K562 (cell line): ENCODE data around the gene CENPO. TPM values are rescaled to one million over a fixed set of nuclear protein-coding genes. Genes with fewer than 3 reads are reported as not detected.

Source experiments
- BHLHE40 ChIP-seq: IDR thresholded peaks from 2 replicates; pipeline ENCODE4 v1.6.1; 2011; ENCODE audit warnings: low read length, improper control_type of control experiment
- COPS2 ChIP-seq: fragments of 450-650 bp; conservative IDR thresholded peaks from 2 replicates; pipeline ENCODE4 v1.6.1; 2016; ENCODE audit warnings: mild to moderate bottlenecking, moderate library complexity
- DLX4 ChIP-seq: fragments of 250-450 bp; sonication (Bioruptor Pico); IDR thresholded peaks from 2 replicates; pipeline ENCODE4 v1.6.1; 2021; ENCODE audit warnings: mild to moderate bottlenecking
- FOXP4 ChIP-seq: sonication (generic); formaldehyde crosslinking; IDR thresholded peaks from 2 replicates; pipeline ENCODE4 v1.8.0; 2022; ENCODE audit warnings: mild to moderate bottlenecking, missing genetic modification reagents, borderline replicate concordance
- ID3 ChIP-seq, 2 experiments: fragments of 250-450 bp in 1 of 2; fragments of 450-650 bp in 1 of 2; sonication (Bioruptor Pico) in 1 of 2; IDR thresholded peaks; 2 replicates each; pipeline versions ENCODE4 v1.6.1 to v1.8.0; 2016 to 2021; ENCODE audit warnings: mild to moderate bottlenecking in 2 of 2, moderate library complexity in 2 of 2, missing compliant biosample characterization in 1 of 2, missing genetic modification characterization in 1 of 2
- JUNB ChIP-seq: fragments of 450-650 bp; formaldehyde crosslinking; conservative IDR thresholded peaks from 2 replicates; pipeline ENCODE4 v1.4.0; 2020; ENCODE audit warnings: mild to moderate bottlenecking
- MXI1 ChIP-seq: IDR thresholded peaks from 2 replicates; pipeline ENCODE4 v1.6.1; 2011; ENCODE audit warnings: low read depth, mild to moderate bottlenecking, improper control_type of control experiment, low read length
- NCOA2 ChIP-seq, 2 experiments: fragments of 450-650 bp; IDR thresholded peaks; 2 replicates each; pipeline ENCODE4 v1.6.1; 2018; ENCODE audit warnings: mild to moderate bottlenecking in 2 of 2, moderate library complexity in 1 of 2; ENCODE audit not compliant: partially characterized antibody in 2 of 2
- NCOA4 ChIP-seq: fragments of 450-650 bp; IDR thresholded peaks from 2 replicates; pipeline ENCODE4 v1.6.1; 2018; ENCODE audit warnings: mild to moderate bottlenecking; ENCODE audit not compliant: partially characterized antibody
- PML ChIP-seq: IDR thresholded peaks from 2 replicates; pipeline ENCODE4 v1.6.1; 2012; ENCODE audit warnings: low read length, inconsistent platforms
- PPARD ChIP-seq: fragments of 250-450 bp; sonication (Bioruptor Pico); IDR thresholded peaks from 2 replicates; pipeline ENCODE4 v1.8.0; 2022; ENCODE audit warnings: inconsistent platforms, mild to moderate bottlenecking, moderate library complexity
- PRPF4 ChIP-seq: fragments of 200-400 bp; formaldehyde crosslinking; IDR thresholded peaks from one replicate; pipeline ENCODE4 v1.6.1; 2017; ENCODE audit warnings: low read length, low read depth, mild to moderate bottlenecking; ENCODE audit not compliant: insufficient read depth, poor library complexity, severe bottlenecking
- SMAD1 ChIP-seq: fragments of 150-350 bp; IDR thresholded peaks from 2 replicates; pipeline ENCODE4 v1.6.1; 2014; ENCODE audit warnings: low read length, low read depth; ENCODE audit not compliant: partially characterized antibody
- ZBTB17 ChIP-seq: fragments of 450-650 bp; formaldehyde crosslinking; IDR thresholded peaks from 2 replicates; pipeline ENCODE4 v1.4.0; 2020; ENCODE audit warnings: mild to moderate bottlenecking
- ZNF3 ChIP-seq: fragments of 250-450 bp; sonication (Bioruptor Pico); IDR thresholded peaks from 2 replicates; pipeline ENCODE4 v1.5.0; 2021; ENCODE audit warnings: mild to moderate bottlenecking, moderate library complexity
- polyA plus RNA-seq, 8 experiments: library from polyadenylated mRNA; depleted of rRNA in 4 of 8; stranded (reverse) in 5 of 8; unstranded in 3 of 8; fragments of >200 nt; fragmentation: Nextera tagmentation in 2 of 8; fragmentation: Illumina TruSeq in 1 of 8; extraction: Ambion mirVana in 2 of 8; extraction: Trizol in 1 of 8; gene quantifications; 2 replicates each; pipeline versions ENCODE4 v1.2.1 to v1.2.3, GENCODE V29; 2011 to 2014; ENCODE audit warnings: inconsistent platforms in 1 of 8, missing spikeins in 1 of 8
- total RNA-seq, 7 experiments: library from RNA; depleted of rRNA in 6 of 7; stranded (reverse); fragments of >200 nt in 6 of 7; fragmentation: Illumina TruSeq in 2 of 7; extraction: Trizol in 2 of 7; gene quantifications; 2 replicates each; pipeline versions ENCODE4 v1.2.1 to v1.2.3, GENCODE V29; 2011 to 2021; ENCODE audit warnings: low replicate concordance in 1 of 7

Gene CENPO
- total and polyA plus RNA-seq, 9 of the 15 experiments (the other 6 are each of a cell fraction or from before 2014, with no cell fraction given): 30.6 to 59.4 (median 38.9) TPM

GRCh38 chr2:24792874-24793760 is at the start of gene CENPO, which contains the start of gene PTRHD1 (continued):
- TF ChIP-seq BHLHE40: 0 out of 2 replicates have a peak, but pooled peaks have one; percentile 11
- no peak for TF ChIP-seq NCOA2 (IDR thresholded peaks at IDR 0.05; ENCODE audit: partially characterized antibody in 2 of 2)
- peak; percentile 48 for TF ChIP-seq SMAD1
- peak; percentile 60 for TF ChIP-seq PML
- TF ChIP-seq JUNB (CRISPR knock-in tag): no peak
- TF ChIP-seq DLX4 (CRISPR knock-in tag): no peak
- no peak for TF ChIP-seq NCOA4
- TF ChIP-seq ID3 (CRISPR knock-in tag; IDR thresholded peaks at IDR 0.05): no peak
- TF ChIP-seq ID3 (tag; IDR thresholded peaks at IDR 0.05): peak; percentile 50; the same call in 1 of the 2 replicates
- 0 out of 2 replicates have a peak, but pooled peaks have one; percentile 25 for TF ChIP-seq MXI1
- TF ChIP-seq ZNF3 (CRISPR knock-in tag): no peak
- no peak for TF ChIP-seq PPARD
- TF ChIP-seq COPS2: no peak
- TF ChIP-seq FOXP4 (CRISPR knock-in tag): no peak
- TF ChIP-seq ZBTB17 (CRISPR knock-in tag): no peak; the same call in 1 of the 2 replicates
- TF ChIP-seq PRPF4: no peak
